Mucosa of descending colon (tissue), 3 donors: ENCODE measurements around the gene MAP4. TPM values are rescaled to one million over a fixed set of nuclear protein-coding genes. Genes with fewer than 3 reads are reported as not detected.

Source experiments
- ATAC-seq: fragments of 200-7000 bp; cut with Tn5 transposase; one replicate; pipeline ENCODE4 v1.9.1; 2020; ENCODE audit warnings: mild to moderate bottlenecking, moderate library complexity
- DNase-seq, 3 donors: peaks; one replicate each; pipeline ENCODE4 v3.0.0-alpha.2; 2020
- H3K36me3 ChIP-seq: fragments of 200-600 bp; one replicate; pipeline ENCODE4 v1.8.0; 2021; ENCODE audit warnings: low read depth, mild to moderate bottlenecking
- H3K4me1 ChIP-seq: fragments of 200-600 bp; one replicate; pipeline ENCODE4 v1.8.0; 2021; ENCODE audit warnings: low read depth, mild to moderate bottlenecking
- H3K4me3 ChIP-seq: fragments of 200-600 bp; one replicate; pipeline ENCODE4 v1.8.0; 2021; ENCODE audit warnings: mild to moderate bottlenecking
- H3K9me3 ChIP-seq: fragments of 200-600 bp; one replicate; pipeline ENCODE4 v1.8.0; 2021; ENCODE audit warnings: mild to moderate bottlenecking
- CTCF ChIP-seq: fragments of 200-600 bp; IDR thresholded peaks from one replicate; pipeline ENCODE4 v1.8.0; 2022; ENCODE audit warnings: antibody characterized with exemption, mild to moderate bottlenecking
- intact Hi-C, 2 donors: fragments of 100-400 bp; cut with DNase I in 1 of 2; cut with micrococcal nuclease in 1 of 2; formaldehyde crosslinking; loops; one replicate each; pipeline versions ENCODE4 v1.11.0 to v1.11.1; 2022; cut with DNase I, micrococcal nuclease
- total RNA-seq, 3 donors: library from RNA; stranded (reverse); fragmentation: NEBNext Ultra II Directional in 2 of 3; extraction: Animal tissue kit (Norgen Biotek cat#: 25700) in 2 of 3; gene quantifications; one replicate each; pipeline versions ENCODE4 v1.2.1 to v1.2.4, GENCODE V29; 2021 to 2023
- donor health status: DM: no; HTN: no; CAD: no; lungs with moderate emphysema.
- donor health status: DM: no; HTN: no; CAD: no.
- donor health status: DM: no; HTN: yes; CAD: no.

Gene MAP4
- total RNA-seq, 3 donors from 2014 or later, result 104 to 316 (median 109) TPM

GRCh38 chr3:47851888-47852603 is 164.2 kb downstream of the MAP4 start:
- Histone ChIP-seq H3K9me3 (no peaks in the 10 kb centered on the region), H3K4me3 (no peak overlapping the region), H3K36me3 (peaks cover 8% of the 10 kb centered on the region), H3K4me1 (no peaks in the 10 kb centered on the region)
- DNase-seq, result no peak
- intact Hi-C loops, result no loop called here
- TF ChIP-seq CTCF, result no peak
- ATAC-seq, result no peak

GRCh38 chr3:47850564-47851410 is 165.4 kb downstream of the MAP4 start:
- Histone ChIP-seq H3K4me3 (no peak overlapping the region), H3K9me3 (no peaks in the 10 kb centered on the region), H3K36me3 (peaks cover 18% of the 10 kb centered on the region), H3K4me1 (no peaks in the 10 kb centered on the region)
- intact Hi-C loops, result no loop called here
- DNase-seq, result no peak
- no peak for TF ChIP-seq CTCF
- no peak for ATAC-seq

- intact Hi-C loops, result loop anchor here in 1 of 2 donors (10.0 kb wide), 1 partner anchor 305 kb away; no protein-coding TSS in a partner anchor
- peak; percentile 37 for ATAC-seq
- H3K9me3 ChIP-seq, result no peaks in the 10 kb centered on the region
- H3K36me3 ChIP-seq, result peaks cover 21% of the 10 kb centered on the region
- no peak overlapping the region for H3K4me3 ChIP-seq
- H3K4me1 ChIP-seq, result no peaks in the 10 kb centered on the region
- peak in 1 of 3 donors; percentile 19 for DNase-seq
- TF ChIP-seq CTCF, result no peak
Measured at GRCh38 chr3:47849699-47850563, 166.3 kb downstream of the MAP4 start.

- TF ChIP-seq CTCF, result no peak
- Histone ChIP-seq H3K4me3 (no peak overlapping the region), H3K36me3 (peaks cover 17% of the 10 kb centered on the region), H3K9me3 (no peaks in the 10 kb centered on the region), H3K4me1 (no peaks in the 10 kb centered on the region)
- intact Hi-C loops, result loop anchor here in 1 of 2 donors (10.0 kb wide), 1 partner anchor 306 kb away; no protein-coding TSS in a partner anchor
- DNase-seq (no peak), ATAC-seq (peak; percentile 44)
Measured at GRCh38 chr3:47849186-47849698, 167.0 kb downstream of the MAP4 start.

GRCh38 chr3:47848599-47849117 is 167.6 kb downstream of the MAP4 start:
- Histone ChIP-seq H3K9me3 (no peaks in the 10 kb centered on the region), H3K36me3 (peaks cover 17% of the 10 kb centered on the region), H3K4me1 (no peaks in the 10 kb centered on the region), H3K4me3 (no peak overlapping the region)
- TF ChIP-seq CTCF, result no peak
- no peak for DNase-seq
- no peak for ATAC-seq
- intact Hi-C loops, result loop anchor here in 1 of 2 donors (10.0 kb wide), 1 partner anchor 306 kb away; no protein-coding TSS in a partner anchor
